ENCODE data around the gene ABCC1.

GRCh38 chr16:15980329-15980728 lies 30.9 kb downstream of the ABCC1 start:
- TF ChIP-seq CTCF (IDR thresholded peaks at IDR 0.05) (no peak), POLR2A (IDR thresholded peaks at IDR 0.05) (no peak)
